Colonic mucosa (tissue), 4 donors: ENCODE results near the gene NOS1AP. TPM values are rescaled to one million over a fixed set of nuclear protein-coding genes. Genes with fewer than 3 reads are reported as not detected.

Experiments used
- DNase-seq: peaks from one replicate; pipeline ENCODE4 v3.0.0-alpha.2; 2020
- H3K27ac ChIP-seq: fragments of 200-600 bp; one replicate; pipeline ENCODE4 v1.8.0; 2021
- H3K27me3 ChIP-seq: fragments of 200-600 bp; one replicate; pipeline ENCODE4 v1.8.0; 2021
- H3K36me3 ChIP-seq: fragments of 200-600 bp; one replicate; pipeline ENCODE4 v1.8.0; 2021
- H3K4me1 ChIP-seq: fragments of 200-600 bp; one replicate; pipeline ENCODE4 v1.8.0; 2021; ENCODE audit warnings: mild to moderate bottlenecking
- H3K4me3 ChIP-seq: fragments of 200-600 bp; one replicate; pipeline ENCODE4 v1.8.0; 2021
- H3K9ac ChIP-seq, 2 donors: one replicate each; pipeline ENCODE4 v1.7.0; 2013; ENCODE audit warnings: control low read depth in 2 of 2, low read depth in 2 of 2, low read length in 2 of 2
- H3K9me3 ChIP-seq: fragments of 200-600 bp; one replicate; pipeline ENCODE4 v1.8.0; 2021
- CTCF ChIP-seq: fragments of 200-600 bp; IDR thresholded peaks from one replicate; pipeline ENCODE4 v1.8.0; 2022; ENCODE audit warnings: antibody characterized with exemption, mild to moderate bottlenecking
- intact Hi-C: fragments of 100-400 bp; cut with DNase I; formaldehyde crosslinking; loops from one replicate; pipeline ENCODE4 v1.14.1; 2022
- total RNA-seq, 2 donors: library from RNA; stranded (reverse); fragmentation: NEBNext Ultra II Directional in 1 of 2; extraction: Animal tissue kit (Norgen Biotek cat#: 25700) in 1 of 2; gene quantifications; one replicate each; pipeline ENCODE4 v1.2.1, GENCODE V29; 2021
- donor health status: healthy.
- donor health status: DM: no; HTN: no; CAD: no.
- donor health status: DM: no; HTN: no; CAD: no.

NOS1AP gene
- total RNA-seq, 2 donors from 2014 or later: 9.0 to 14.4 TPM

GRCh38 chr1:162292422-162292849 is 222.9 kb downstream of the NOS1AP start:
- Histone ChIP-seq H3K4me1 (no peaks in the 10 kb centered on the region), H3K27me3 (no peaks in the 10 kb centered on the region), H3K4me3 (no peak overlapping the region), H3K27ac (no peak overlapping the region), H3K9ac (no peak overlapping the region), H3K9me3 (no peaks in the 10 kb centered on the region), H3K36me3 (no peaks in the 10 kb centered on the region)
- no peak for TF ChIP-seq CTCF
- intact Hi-C loops: no loop called here
- no peak for DNase-seq

DNA sequence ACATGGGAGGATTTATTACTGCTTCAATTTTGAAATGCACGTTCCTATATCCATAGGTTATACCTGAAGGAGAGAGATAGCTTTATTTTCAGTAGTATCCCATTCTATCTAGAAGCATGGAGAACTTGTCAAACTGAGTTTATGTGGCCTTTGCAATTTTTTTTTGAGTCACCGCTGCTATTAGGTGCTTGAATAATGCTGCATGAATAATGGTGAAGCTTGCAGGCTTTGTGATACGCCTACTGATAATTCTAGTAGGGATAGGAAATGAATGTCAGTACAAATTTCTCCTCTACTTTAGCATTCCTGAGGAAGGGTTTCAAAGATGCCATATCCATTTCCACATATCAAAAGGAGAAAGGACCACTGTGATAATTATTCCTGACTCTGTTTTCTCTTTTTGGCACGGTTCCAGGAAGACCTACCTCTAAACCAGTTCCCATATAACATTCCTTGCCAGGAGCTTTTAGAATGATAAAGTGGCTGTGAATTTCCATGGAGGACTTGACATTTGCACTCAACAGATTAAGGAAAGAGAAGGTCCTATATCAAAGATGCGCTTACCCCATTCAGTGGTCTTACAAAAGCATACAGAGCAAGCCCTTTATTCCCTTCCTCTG is 223.7 kb downstream of the NOS1AP start:
- no peaks in the 10 kb centered on the region for H3K4me1 ChIP-seq
- intact Hi-C loops: no loop called here
- H3K9ac ChIP-seq: no peak overlapping the region
- H3K36me3 ChIP-seq: no peaks in the 10 kb centered on the region
- TF ChIP-seq CTCF: no peak
- no peaks in the 10 kb centered on the region for H3K9me3 ChIP-seq
- no peaks in the 10 kb centered on the region for H3K27me3 ChIP-seq
- H3K27ac ChIP-seq: no peak overlapping the region
- DNase-seq: no peak
- no peak overlapping the region for H3K4me3 ChIP-seq

GRCh38 chr1:162294015-162294414 is 224.5 kb downstream of the NOS1AP start:
- no peaks in the 10 kb centered on the region for H3K9me3 ChIP-seq
- no peak for TF ChIP-seq CTCF
- H3K9ac ChIP-seq: no peak overlapping the region
- no peaks in the 10 kb centered on the region for H3K36me3 ChIP-seq
- H3K27ac ChIP-seq: no peak overlapping the region
- H3K4me3 ChIP-seq: no peak overlapping the region
- no peaks in the 10 kb centered on the region for H3K4me1 ChIP-seq
- intact Hi-C loops: no loop called here
- no peaks in the 10 kb centered on the region for H3K27me3 ChIP-seq
- DNase-seq: no peak

GRCh38 chr1:162297208-162297607 is 227.7 kb downstream of the NOS1AP start:
- DNase-seq: no peak
- Histone ChIP-seq H3K27ac (no peak overlapping the region), H3K4me1 (no peaks in the 10 kb centered on the region), H3K36me3 (no peaks in the 10 kb centered on the region), H3K4me3 (no peak overlapping the region), H3K9me3 (no peaks in the 10 kb centered on the region), H3K9ac (no peak overlapping the region), H3K27me3 (no peaks in the 10 kb centered on the region)
- TF ChIP-seq CTCF: no peak
- intact Hi-C loops: no loop called here

- Histone ChIP-seq H3K27me3 (no peaks in the 10 kb centered on the region), H3K27ac (no peak overlapping the region), H3K36me3 (no peaks in the 10 kb centered on the region), H3K9ac (no peak overlapping the region), H3K4me1 (no peaks in the 10 kb centered on the region), H3K9me3 (no peaks in the 10 kb centered on the region), H3K4me3 (no peak overlapping the region)
- DNase-seq: no peak
- no peak for TF ChIP-seq CTCF
- intact Hi-C loops: no loop called here
Observed at GRCh38 chr1:162298266-162298665, 228.8 kb downstream of the NOS1AP start.
